ENCODE data around the gene MEGF10.

- TF ChIP-seq CTCF (IDR thresholded peaks at IDR 0.05) (no peak), POLR2A (IDR thresholded peaks at IDR 0.05; ENCODE audit: low read depth) (no peak), EP300 (IDR thresholded peaks at IDR 0.05) (no peak)
These were observed 61.5 kb downstream of the MEGF10 start for GRCh38 chr5:127352068-127352467.

Data from esophagus muscularis mucosa (tissue), 4 donors.